Sigmoid colon (tissue), 3 donors: ENCODE data around the gene LRRC7.

Experiments
- POLR2A ChIP-seq, 2 donors: fragments of 450-650 bp; IDR thresholded peaks; one replicate each; pipeline ENCODE4 v1.6.1; 2016; ENCODE audit warnings: antibody characterized with exemption in 2 of 2, mild to moderate bottlenecking in 2 of 2, moderate library complexity in 2 of 2
- TF ChIP-seq, protein P1 (sequence below), 4 experiments: fragments of 450-650 bp in 3 of 4; fragments of 200-600 bp in 1 of 4; IDR thresholded peaks; one replicate each; pipeline ENCODE4 v1.5.1; 2016 to 2019; ENCODE audit warnings: antibody characterized with exemption in 4 of 4, mild to moderate bottlenecking in 3 of 4, moderate library complexity in 2 of 4

DNA sequence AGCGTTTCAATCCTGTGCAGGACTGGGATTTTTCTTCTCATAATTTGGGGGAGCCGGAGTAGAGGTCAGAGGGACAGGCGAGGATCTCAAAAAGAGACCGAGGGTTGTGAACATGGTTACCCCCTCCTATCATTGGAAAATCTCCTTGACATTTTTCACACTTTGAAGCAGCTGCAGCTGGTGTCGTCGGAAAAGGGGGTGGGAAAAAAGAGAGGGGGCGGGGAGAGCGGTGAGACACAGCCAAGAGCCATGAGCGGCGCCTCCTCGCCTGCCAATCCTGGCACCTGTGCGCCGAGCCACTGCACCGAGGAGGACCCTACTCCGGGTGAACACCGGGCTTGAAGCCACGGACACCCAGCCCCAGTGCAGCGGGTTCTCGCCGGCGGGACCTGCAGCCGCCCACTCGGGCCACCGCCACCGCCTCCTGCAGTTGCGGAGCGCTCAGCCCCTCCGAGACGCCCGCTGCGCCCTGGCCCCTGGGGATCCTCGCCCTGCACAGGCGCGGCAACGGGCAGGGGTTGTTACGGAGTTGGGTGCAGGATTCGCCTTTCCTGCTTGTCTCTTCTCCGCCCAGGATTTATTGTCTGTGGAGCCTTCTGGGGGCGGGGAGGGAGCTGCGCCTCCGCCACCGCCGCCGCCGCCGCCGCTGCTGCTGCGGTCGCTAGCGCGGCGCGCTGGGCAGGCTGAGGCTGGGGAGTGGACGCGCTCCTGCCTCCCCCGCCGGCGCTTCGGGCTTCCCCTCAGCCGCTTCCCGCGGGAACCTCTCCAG lies at the start of gene LRRC7:
- TF ChIP-seq, protein P1, sequence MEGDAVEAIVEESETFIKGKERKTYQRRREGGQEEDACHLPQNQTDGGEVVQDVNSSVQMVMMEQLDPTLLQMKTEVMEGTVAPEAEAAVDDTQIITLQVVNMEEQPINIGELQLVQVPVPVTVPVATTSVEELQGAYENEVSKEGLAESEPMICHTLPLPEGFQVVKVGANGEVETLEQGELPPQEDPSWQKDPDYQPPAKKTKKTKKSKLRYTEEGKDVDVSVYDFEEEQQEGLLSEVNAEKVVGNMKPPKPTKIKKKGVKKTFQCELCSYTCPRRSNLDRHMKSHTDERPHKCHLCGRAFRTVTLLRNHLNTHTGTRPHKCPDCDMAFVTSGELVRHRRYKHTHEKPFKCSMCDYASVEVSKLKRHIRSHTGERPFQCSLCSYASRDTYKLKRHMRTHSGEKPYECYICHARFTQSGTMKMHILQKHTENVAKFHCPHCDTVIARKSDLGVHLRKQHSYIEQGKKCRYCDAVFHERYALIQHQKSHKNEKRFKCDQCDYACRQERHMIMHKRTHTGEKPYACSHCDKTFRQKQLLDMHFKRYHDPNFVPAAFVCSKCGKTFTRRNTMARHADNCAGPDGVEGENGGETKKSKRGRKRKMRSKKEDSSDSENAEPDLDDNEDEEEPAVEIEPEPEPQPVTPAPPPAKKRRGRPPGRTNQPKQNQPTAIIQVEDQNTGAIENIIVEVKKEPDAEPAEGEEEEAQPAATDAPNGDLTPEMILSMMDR (IDR thresholded peaks at IDR 0.05), result no peak
- no peak for TF ChIP-seq POLR2A (IDR thresholded peaks at IDR 0.05)
